NCI-H2171 (cell line): ENCODE results near the gene TRRAP.
"Not testable (repeated sequence)": the region's sequence is repeated elsewhere in the genome, so short reads cannot be mapped to it uniquely, and the experiment has no call there.

ENCODE experiments used
- DNase-seq: peaks from one replicate; lab custom pipeline; 2025; lab: John Stamatoyannopoulos, UW

The TRRAP gene

GRCh38 chr7:99030457-99030856, 152.1 kb downstream of the TRRAP start:
- DNase-seq: no peak

- no peak for DNase-seq
Measured at GRCh38 chr7:99030951-99031350, 152.6 kb downstream of the TRRAP start.

GRCh38 chr7:99031496-99031895, 153.2 kb downstream of the TRRAP start:
- DNase-seq: no peak

GRCh38 chr7:99032928-99033327, 154.6 kb downstream of the TRRAP start:
- no peak for DNase-seq

- DNase-seq: no peak
Measured at GRCh38 chr7:99033765-99034164, 155.4 kb downstream of the TRRAP start.

- no peak for DNase-seq
Measured at GRCh38 chr7:99034932-99035722, 156.8 kb downstream of the TRRAP start.

GRCh38 chr7:99035723-99036545, 157.6 kb downstream of the TRRAP start:
- DNase-seq: no peak

- DNase-seq: no peak
Measured at GRCh38 chr7:99036546-99037111, 158.3 kb downstream of the TRRAP start.

- no peak for DNase-seq
Measured at GRCh38 chr7:99037327-99037940, 159.1 kb downstream of the TRRAP start.

- no peak for DNase-seq
Measured at GRCh38 chr7:99038086-99038855, 159.9 kb downstream of the TRRAP start.

GRCh38 chr7:99039384-99039891, 161.1 kb downstream of the TRRAP start:
- peak; percentile 44 for DNase-seq

GRCh38 chr7:99040104-99040958, 162.0 kb downstream of the TRRAP start:
- peak; percentile 74 for DNase-seq

GRCh38 chr7:99041526-99041925, 163.2 kb downstream of the TRRAP start:
- DNase-seq: no peak

GRCh38 chr7:99042957-99043356, 164.6 kb downstream of the TRRAP start:
- no peak for DNase-seq

GRCh38 chr7:99044858-99045257, 166.5 kb downstream of the TRRAP start:
- not testable (repeated sequence) for DNase-seq

GRCh38 chr7:99046262-99046661, 167.9 kb downstream of the TRRAP start:
- not testable (repeated sequence) for DNase-seq

- no peak for DNase-seq
Measured at GRCh38 chr7:99046722-99047121, 168.4 kb downstream of the TRRAP start.

- no peak for DNase-seq
Measured at GRCh38 chr7:99047526-99048077, 169.3 kb downstream of the TRRAP start.

GRCh38 chr7:99050971-99051370, 172.6 kb downstream of the TRRAP start:
- DNase-seq: no peak

- DNase-seq: no peak
Measured at GRCh38 chr7:99054781-99055180, 176.4 kb downstream of the TRRAP start.
